OCI-M2 (cell line): Measurements from ENCODE around the gene SPATA32.

Experiments
- DNase-seq: peaks from one replicate; lab custom pipeline; 2025; ENCODE audit not compliant: unreplicated experiment; lab: John Stamatoyannopoulos, UW

Gene SPATA32

GRCh38 chr17:45247429-45248131 lies 14.3 kb downstream of the SPATA32 start:
- no peak for DNase-seq

- no peak for DNase-seq
These were observed 14.9 kb downstream of the SPATA32 start for GRCh38 chr17:45246861-45247428.

GRCh38 chr17:45246338-45246737 lies 15.6 kb downstream of the SPATA32 start:
- no peak for DNase-seq

- DNase-seq, result no peak
These were observed 16.9 kb downstream of the SPATA32 start for GRCh38 chr17:45244725-45245656.

GRCh38 chr17:45243750-45244149 lies 18.1 kb downstream of the SPATA32 start:
- DNase-seq, result no peak

- no peak for DNase-seq
These were observed 19.9 kb downstream of the SPATA32 start for GRCh38 chr17:45242029-45242414.

- no peak for DNase-seq
These were observed 20.4 kb downstream of the SPATA32 start for GRCh38 chr17:45241328-45242028.

GRCh38 chr17:45240905-45241327 lies 21.0 kb downstream of the SPATA32 start:
- DNase-seq, result no peak

- DNase-seq, result no peak
These were observed 23.6 kb downstream of the SPATA32 start for GRCh38 chr17:45238155-45238774.

- no peak for DNase-seq
These were observed 24.2 kb downstream of the SPATA32 start for GRCh38 chr17:45237686-45238085.

- DNase-seq, result no peak
These were observed 25.6 kb downstream of the SPATA32 start for GRCh38 chr17:45236282-45236606.

GRCh38 chr17:45235416-45236281 lies 26.2 kb downstream of the SPATA32 start:
- DNase-seq, result peak; percentile 34

- DNase-seq, result no peak
These were observed 27.1 kb downstream of the SPATA32 start for GRCh38 chr17:45234641-45235415.

GRCh38 chr17:45233423-45233924 lies 28.4 kb downstream of the SPATA32 start:
- DNase-seq, result no peak

- no peak for DNase-seq
These were observed 29.1 kb downstream of the SPATA32 start for GRCh38 chr17:45232514-45233422.

GRCh38 chr17:45231481-45232116 lies 30.3 kb downstream of the SPATA32 start:
- no peak for DNase-seq

GRCh38 chr17:45230787-45231480 lies 31.0 kb downstream of the SPATA32 start:
- DNase-seq, result no peak
